SKM-1 treated with dmso at 0.1 percent for 144 hours (cell line): ENCODE measurements around the gene BCL2.
"Not testable (repeated sequence)": the region's sequence is repeated elsewhere in the genome, so short reads cannot be mapped to it uniquely, and the experiment has no call there.

Experiments used
- DNase-seq: peaks from one replicate; lab custom pipeline; 2025; ENCODE audit not compliant: unreplicated experiment; lab: John Stamatoyannopoulos, UW

Gene BCL2

DNA sequence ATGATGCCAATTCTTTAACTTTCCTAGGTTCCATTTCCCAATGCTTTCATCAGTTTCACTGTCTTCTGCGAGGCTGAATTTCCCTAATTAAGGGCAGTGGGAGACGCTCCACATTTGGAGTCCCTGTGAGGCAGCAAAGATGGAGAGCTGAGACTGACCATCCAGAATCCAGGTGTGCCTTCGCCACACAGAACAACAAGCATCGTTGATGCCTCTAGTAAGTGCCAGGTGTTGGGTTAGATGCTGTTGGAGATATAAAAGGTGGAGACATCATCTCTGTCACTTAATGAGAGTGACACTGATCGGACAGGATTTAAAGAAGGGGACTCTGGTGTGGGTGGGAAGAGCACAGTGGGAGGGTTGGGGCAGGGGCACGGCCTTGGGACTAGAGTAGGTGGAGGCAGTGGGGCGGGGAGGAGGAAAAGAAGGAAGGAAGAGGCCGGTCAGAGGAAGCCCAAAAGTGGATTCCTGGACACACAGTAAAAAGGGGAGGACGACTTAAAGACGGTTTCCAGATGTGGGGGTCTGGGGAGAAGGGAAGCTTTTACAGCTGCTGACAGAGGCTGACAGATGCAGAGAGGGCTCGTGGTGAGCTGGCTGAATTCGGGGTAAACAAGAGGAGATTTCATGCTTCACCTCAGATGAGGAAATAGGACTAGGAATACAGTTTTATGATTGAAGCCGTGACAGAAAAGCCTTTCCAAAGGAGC is 113.0 kb downstream of the BCL2 start:
- DNase-seq = no peak

DNA sequence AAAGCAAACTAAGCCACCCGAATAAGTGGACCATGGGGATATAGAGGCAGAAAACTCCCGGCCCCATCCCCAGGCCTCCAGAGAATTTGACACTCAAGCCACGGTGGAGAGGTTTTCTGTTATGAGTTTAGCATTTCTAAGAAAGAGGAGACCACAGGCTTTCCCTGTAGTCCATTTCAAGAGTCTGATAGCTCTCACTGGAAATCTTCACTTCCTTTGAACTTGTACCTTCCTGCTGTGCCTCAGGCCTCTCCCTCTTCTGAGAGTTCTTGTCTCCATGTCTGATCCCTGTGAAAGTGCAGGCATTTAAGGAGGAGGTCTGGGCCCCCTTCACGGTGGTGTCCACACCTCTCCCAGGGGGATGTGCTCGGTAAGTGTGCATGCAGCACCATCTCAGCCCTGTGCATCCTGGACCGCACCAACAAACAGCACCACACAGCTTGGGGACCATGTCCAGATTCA is 113.7 kb downstream of the BCL2 start:
- no peak for DNase-seq

DNA sequence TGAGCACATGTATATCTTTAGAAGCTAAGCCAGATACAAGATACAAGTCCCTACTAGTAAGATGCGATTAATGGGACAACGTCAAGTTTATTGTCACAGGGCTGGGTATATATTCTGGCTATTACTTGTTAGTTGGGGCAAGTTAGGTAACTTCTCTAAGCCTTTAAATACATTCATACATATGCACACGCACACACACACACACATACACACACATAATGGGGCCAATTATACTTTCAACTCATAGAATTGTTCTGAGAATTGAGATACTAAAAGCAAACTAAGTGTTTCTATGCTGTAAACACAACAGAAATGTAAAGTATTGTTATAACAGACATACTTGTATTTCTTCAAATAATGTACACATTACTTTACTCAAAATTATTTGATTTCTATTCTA is 116.1 kb downstream of the BCL2 start:
- no peak for DNase-seq

DNA sequence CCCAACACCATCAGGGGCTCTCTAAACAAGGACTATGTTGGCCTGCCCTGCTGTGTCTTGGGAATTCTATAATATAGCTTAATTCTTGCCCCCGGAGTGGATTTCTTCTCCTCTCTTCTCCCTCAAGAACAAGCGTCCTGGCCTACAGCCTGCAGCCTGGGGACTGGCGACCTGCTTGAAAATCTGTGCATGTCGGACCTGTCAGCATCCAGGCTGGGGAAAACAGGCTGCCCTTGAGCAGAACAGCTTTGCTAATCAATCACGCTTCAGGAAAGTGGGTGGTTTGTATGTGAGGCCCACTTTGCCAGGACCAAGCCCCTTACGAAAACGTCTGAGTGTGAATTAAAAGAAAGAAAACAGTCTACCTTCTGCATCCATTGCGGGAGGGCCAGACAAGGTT is 116.7 kb downstream of the BCL2 start:
- DNase-seq = no peak

DNA sequence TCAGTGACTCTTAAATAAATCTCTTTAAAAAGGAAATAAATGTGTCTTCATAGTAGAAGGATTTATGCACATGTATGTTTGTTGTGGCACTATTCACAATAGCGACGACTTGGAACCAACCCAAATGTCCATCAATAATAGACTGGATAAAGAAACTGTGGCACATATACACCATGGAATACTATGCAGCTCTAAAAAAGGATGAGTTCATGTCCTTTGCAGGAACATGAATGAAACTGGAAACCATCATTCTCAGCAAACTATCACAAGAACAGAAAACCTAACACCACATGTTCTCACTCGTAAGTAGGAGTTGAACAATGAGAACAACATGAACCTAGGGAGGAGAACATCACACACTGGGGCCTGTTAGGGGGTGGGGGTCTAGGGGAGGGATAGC is 118.1 kb downstream of the BCL2 start:
- not testable (repeated sequence) for DNase-seq

DNA sequence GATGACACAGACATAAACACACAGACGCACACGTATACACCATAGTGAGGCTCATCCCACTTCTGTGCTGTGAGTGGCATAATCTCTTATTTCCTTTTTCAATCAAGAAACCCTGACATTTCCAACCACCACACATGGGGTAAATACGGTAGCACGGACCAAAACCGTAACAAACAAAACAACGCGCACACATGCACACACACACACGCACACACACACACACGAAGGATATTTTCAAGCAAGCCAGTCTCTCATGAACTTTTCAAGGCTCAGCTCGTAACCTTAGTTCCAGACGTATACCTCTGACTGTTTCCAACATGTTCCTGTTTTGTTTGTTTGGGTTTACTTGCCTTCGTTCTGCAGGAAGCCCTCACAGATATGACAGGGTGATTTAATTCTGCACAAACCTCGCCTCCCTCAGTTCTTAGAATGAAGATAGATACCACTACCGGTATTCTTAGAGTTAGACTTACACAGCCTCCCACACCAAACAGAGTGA is 119.8 kb downstream of the BCL2 start:
- no peak for DNase-seq

DNA sequence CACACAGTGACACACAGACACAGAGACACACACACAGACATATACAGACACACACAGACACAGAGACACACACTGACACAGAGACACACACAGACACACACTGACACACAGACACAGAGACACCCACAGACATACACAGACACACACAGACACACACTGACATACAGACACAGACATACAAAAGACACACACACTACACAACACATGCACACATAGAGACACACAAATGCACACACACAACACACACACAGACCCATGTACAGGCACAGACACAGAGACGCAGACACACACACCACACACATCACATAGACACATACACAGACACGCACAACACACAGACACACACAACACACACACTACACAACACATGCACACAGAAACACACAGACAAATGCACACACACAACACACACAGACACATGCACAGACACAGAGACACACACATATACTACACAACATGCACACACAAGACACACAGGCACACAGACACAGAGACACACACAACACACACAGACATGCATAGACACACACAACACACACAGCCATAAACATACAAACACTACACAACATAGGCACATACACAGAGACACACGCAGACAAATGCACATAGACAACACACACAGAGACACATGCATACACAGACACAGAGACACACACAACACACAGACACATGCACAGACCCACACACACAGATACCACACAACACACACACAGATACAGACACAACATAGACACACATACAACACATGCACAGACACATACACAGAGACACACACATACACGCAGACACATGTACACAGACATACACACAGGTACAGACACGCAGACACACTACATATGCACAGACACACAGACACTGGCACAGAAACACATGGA is 120.5 kb downstream of the BCL2 start:
- no peak for DNase-seq

DNA sequence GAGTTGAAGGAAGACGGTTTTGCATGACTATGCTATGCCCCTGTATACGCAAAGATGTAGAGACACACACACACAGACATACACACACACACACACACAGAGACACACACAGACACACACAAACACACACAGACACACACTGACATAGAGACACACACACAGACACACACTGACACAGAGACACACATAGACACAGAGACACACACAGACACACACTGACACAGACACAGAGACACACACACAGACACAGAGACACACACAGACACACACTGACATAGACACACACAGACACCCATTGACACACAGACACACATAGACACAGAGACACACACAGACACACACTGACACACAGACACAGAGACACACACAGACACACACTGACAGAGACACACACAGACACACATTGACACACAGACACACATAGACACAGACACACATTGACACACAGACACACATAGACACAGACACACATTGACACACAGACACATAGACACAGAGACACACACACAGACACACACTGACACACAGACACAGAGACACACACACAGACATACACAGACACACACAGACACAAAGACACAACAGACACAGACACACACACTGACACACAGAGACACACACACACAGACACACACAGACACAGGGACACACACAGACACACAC is 121.3 kb downstream of the BCL2 start:
- DNase-seq = no peak

DNA sequence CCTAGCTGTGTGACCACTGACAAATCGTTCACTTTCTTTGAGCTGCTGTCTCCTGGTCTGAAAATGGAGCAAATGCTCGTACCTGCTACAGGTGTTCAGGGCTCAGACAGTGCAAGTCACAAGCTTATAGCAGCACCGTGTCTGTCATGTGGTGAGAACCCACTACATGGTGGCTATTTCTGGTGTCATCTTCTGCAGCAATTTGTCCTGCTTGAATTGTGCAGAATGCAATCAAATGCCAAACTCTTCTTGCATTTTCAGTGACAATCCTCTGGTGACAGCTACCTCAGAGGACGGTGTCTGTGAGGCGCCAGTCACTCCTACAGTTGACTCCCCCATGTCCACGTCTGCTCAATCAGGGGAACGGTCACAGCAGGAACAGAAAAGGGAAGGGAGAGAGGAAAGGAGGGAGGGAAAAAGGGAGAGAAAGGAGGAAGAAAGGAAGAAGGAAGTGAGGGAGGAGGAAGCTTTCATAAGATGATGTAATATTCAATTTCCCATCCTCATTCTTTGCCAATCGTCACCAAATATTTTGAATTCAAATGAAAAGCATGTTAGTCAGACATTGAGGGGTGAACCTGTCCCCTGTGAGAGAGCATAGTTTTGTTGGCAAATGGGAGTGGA is 122.2 kb downstream of the BCL2 start:
- peak; percentile 36 for DNase-seq

DNA sequence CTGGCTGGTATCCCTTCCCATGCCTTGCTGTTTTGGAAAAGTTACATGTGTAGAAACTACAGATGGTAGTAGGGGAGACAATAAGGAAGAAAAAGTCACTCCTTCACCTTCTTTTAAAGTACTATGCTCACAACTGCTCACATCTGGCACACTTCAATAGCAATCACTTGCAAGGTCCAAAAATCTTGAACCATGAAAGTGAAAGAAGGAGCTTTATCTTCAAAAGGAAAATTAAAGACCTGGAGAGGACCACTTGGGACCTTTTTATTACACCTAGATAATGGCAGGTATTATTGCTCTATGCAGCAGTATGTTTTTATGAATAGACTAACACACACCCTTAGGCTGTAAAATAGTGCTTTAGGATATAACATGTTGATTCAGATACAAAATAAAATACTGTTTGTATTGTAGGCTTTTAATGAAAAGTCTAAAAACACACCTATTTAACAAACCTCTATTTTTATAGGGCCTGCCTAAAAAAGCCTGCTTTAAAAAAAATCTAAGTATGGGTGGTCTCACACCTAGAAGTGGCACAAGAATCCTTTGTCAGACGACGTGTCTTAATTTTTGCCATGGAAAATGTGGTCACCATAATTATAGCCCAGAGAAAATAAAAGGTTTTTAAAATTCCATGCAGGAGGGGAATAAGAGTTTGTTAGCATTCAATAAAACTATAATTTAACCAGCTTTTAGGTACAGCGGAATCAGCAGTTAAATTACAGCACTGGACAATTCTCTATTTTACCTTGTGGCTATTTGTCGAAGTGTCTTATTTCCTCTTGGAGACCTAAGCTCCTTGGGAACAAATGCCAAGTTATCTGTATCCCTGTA is 124.0 kb downstream of the BCL2 start:
- no peak for DNase-seq

DNA sequence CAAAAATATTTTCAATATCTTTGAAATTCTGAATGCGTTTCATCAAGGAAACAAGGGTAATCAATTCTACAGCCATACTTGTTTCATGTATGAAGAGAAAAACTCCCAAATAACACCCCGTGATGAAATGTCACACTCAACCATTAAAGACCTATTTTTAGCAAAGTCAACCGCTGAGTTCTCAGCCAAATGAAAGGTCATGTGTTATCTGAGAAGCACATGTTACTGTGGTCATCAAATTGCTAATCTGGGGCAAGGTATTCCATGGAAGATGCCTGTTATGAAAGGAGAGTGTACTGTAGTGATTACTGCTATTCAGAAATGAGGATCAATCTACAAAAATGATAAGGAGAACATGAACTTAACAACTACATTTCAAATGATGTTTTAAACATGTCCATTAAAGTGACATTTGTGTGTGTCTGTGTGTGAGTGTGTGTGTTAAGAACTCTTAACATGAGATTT is 126.7 kb downstream of the BCL2 start:
- DNase-seq = no peak

DNA sequence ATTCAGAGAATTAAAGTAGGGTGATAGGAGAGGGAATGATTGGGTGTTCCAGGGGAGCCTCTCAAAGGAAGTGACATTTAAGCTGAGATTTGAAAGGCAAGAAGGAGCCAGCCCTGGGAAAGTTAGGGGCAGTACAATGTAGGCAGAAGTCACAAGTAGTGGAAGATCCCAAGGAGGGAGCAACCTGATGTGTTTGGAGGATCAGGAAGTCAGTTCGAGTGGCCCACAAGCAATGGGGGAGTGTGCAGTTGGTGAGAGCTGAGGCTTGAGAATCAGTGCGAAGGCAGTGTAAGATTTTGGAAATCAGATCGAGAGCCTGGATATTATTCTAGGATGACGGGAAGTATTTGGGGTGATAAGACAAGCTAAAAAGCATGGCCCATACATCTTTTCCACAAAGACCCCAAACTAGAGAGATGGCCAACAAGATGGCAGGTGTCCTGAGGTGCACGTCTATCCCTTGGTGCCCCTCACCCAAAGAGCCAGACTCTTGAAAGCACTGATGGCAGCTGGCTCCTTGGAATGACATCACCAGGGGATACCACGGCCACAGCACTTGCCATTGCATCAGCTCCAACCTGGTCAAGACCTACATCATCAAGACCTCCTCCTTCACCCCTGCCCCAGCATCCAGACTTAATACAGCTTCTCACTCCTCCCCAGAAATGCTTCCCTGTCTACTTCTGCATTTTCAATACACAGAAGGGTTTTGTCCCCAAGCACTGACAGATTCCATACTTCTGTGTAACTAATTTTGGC is 127.3 kb downstream of the BCL2 start:
- peak; percentile 31 for DNase-seq

DNA sequence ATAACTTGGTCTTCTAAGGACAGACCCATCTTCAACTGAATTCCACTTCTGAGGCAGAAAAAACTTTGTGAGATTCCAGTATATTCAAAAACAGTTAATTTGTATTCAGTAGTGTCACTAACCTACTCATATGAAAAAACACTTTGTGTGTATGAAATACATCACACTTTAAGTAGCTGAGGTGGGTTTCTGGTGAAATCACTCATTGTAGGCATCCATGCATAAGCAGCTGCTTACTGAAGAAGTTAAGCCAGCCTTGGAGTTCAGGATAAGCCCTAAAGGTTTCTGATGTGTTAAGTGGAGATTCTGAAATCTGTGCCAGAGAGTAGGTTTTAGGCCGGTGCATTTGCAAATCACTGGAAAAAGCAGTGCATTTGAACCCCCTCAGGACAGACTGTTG is 128.2 kb downstream of the BCL2 start:
- no peak for DNase-seq

DNA sequence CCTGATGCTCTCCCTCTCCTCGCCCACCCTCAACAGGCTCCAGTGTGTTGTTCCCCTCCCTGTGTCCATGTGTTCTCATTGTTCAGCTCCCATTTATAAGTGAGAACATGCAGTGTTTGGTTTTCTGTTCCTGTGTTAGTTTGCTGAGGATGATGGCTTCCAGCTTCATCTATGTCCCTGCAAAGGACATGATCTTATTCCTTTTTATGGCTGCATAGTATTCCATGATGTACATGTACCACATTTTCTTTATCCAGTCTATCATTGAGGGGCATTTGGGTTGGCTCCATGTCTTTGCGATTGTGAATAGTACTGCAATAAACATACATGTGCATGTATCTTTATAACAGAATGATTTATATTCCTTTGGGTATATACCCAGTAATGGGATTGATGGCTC is 128.7 kb downstream of the BCL2 start:
- DNase-seq = not testable (repeated sequence)

DNA sequence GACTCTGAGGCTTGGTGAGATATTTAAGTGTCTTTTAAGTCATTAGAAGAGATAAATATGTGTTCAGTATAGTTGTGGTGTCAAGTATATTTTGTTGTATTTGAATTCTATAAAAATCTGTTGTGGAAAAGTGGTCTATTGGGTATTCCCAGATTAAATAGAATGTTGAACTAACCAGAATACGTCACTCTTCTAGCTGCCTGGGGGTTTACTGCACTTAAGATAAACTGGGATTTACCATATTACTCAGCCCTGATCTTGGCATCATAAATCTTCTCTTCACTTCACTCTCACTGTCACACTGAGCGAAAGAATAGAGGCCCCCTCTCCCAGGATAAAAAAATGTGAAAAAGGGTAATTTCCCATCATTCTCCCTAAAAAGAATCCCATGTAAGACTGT is 129.8 kb downstream of the BCL2 start:
- no peak for DNase-seq

DNA sequence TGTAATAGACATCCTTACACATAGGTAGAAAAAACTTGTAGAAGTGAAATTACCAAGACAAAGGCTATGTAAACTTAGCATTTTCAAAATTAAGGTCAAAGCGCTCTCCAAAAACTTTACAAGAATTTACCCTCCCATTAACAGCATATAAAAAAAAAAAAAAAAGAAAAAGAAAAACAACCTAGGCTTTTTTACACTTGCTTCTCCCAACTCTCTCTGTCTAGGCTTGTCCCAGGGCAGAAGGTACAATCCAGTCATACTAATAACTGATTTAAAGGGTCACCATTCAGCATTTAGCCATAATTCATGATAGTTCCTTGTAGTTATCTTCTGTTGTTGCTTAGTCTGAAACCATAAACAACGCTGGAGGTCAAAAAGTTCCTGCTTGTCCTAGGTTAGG is 130.5 kb downstream of the BCL2 start:
- DNase-seq = no peak

DNA sequence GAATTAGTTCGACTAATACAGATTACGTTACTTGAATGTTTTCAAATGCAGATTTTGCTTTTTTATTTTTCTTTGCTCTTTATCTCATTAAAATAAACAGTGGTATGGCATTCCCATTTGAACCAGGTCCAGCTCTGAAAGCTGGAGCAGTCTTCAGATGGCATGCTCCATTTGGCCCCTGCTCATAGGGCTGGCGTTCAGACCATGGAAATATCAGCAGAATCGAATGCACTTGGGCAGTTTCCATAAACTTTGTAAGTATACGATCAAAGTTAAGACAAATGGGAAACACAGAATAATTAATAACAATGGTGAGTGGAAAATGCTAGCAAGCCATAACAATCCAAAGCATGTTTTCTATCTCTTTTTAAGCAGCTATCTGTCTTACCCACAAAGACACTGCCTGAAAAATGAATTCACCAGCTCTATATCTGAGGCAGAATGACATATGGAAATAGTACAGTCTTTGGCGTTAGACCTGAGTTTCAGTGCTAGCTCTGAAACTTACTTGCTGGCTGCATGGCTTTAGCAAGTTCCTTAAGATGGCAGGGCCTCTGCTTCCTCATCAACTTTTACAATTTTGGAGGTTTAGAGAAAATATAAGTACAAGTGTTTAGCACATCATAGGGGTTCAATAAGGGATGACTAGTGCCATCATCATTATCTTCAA is 131.6 kb downstream of the BCL2 start:
- no peak for DNase-seq

DNA sequence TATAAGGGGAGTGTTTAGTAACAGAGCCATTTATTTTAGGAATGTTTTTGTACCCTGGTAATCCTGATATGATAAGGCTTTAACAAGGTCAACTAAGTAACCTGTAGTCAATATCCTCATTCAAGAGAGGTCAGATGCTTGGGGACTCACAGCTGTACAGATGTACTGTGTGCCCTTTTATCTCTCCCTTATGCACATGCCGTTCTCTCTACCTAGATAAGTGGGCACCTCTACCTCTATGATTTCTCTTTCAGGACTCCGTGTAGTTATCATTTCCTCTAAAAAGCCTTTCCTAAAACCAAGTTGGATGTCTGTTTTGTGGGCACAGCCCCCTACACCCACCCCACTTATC is 132.4 kb downstream of the BCL2 start:
- DNase-seq = no peak
